ENCODE data around the gene UNC93A. TPM values are rescaled to one million over a fixed set of nuclear protein-coding genes. Genes with fewer than 3 reads are reported as not detected.

The UNC93A gene
- total and polyA plus RNA-seq, 9 of the 15 experiments (the other 6 are each of a cell fraction or from before 2014, with no cell fraction given): not detected

DNA sequence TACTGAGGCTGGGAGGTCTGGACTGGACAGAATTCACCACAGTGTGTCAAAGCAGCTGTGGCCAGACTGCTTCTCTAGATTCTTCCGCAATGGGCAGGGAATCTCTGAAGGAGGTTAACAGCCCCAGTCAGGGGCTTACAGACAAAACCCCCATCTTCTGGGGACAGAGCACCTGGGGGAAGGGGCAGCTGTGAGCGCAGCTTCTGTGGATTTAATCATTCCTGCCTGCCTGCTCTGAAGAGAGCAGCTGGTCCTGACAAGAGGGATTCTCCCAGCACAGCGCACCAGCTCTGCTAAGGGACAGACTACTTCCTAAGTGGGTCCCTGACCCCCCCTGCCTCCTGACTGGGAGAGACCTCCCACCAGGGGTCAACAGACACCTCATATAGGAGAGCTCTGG, 32.5 kb upstream of the UNC93A start:
- H3K79me2 ChIP-seq (ENCODE audit: control insufficient read depth, insufficient read depth, low read length): no peaks in the 10 kb centered on the region
- no peaks in the 10 kb centered on the region for H4K20me1 ChIP-seq (replicated peaks; ENCODE audit: control insufficient read depth, insufficient read depth, low read length)
- no peak for TF ChIP-seq JUND (IDR thresholded peaks at IDR 0.05; ENCODE audit: borderline replicate concordance, low read depth, low read length)
- no peak for TF ChIP-seq JUND (tag; IDR thresholded peaks at IDR 0.05; ENCODE audit: borderline replicate concordance, low read depth, low read length)
- TF ChIP-seq EP300 (IDR thresholded peaks at IDR 0.05; ENCODE audit: low read length): no peak
- TF ChIP-seq STAT5A (IDR thresholded peaks at IDR 0.05; ENCODE audit: borderline replicate concordance, low read length): no peak
- TF ChIP-seq, protein P1, sequence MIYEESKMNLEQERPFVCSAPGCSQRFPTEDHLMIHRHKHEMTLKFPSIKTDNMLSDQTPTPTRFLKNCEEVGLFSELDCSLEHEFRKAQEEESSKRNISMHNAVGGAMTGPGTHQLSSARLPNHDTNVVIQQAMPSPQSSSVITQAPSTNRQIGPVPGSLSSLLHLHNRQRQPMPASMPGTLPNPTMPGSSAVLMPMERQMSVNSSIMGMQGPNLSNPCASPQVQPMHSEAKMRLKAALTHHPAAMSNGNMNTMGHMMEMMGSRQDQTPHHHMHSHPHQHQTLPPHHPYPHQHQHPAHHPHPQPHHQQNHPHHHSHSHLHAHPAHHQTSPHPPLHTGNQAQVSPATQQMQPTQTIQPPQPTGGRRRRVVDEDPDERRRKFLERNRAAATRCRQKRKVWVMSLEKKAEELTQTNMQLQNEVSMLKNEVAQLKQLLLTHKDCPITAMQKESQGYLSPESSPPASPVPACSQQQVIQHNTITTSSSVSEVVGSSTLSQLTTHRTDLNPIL (CRISPR knock-in tag; IDR thresholded peaks at IDR 0.05): no peak
- no peak for TF ChIP-seq MTF1 (CRISPR knock-in tag; IDR thresholded peaks at IDR 0.05; ENCODE audit: borderline replicate concordance)
- no peak for TF ChIP-seq RBM15 (IDR thresholded peaks at IDR 0.05; ENCODE audit: insufficient read depth, low read length)
- TF ChIP-seq, protein P2, sequence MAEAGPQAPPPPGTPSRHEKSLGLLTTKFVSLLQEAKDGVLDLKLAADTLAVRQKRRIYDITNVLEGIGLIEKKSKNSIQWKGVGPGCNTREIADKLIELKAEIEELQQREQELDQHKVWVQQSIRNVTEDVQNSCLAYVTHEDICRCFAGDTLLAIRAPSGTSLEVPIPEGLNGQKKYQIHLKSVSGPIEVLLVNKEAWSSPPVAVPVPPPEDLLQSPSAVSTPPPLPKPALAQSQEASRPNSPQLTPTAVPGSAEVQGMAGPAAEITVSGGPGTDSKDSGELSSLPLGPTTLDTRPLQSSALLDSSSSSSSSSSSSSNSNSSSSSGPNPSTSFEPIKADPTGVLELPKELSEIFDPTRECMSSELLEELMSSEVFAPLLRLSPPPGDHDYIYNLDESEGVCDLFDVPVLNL (CRISPR knock-in tag; IDR thresholded peaks at IDR 0.05; ENCODE audit: low read depth): no peak
- no peak for TF ChIP-seq MCM5 (IDR thresholded peaks at IDR 0.05; ENCODE audit: low read depth)
- TF ChIP-seq IRF2 (CRISPR knock-in tag; IDR thresholded peaks at IDR 0.05): no peak
- no peak for TF ChIP-seq MBD1 (CRISPR knock-in tag; IDR thresholded peaks at IDR 0.05)
- no peak for TF ChIP-seq ZNF408 (CRISPR knock-in tag; IDR thresholded peaks at IDR 0.05; ENCODE audit: low read depth)
- no peak for TF ChIP-seq PHB2 (IDR thresholded peaks at IDR 0.05; ENCODE audit: low read depth)
- TF ChIP-seq ZNF184 (CRISPR knock-in tag; IDR thresholded peaks at IDR 0.05): no peak
- TF ChIP-seq, protein P3, sequence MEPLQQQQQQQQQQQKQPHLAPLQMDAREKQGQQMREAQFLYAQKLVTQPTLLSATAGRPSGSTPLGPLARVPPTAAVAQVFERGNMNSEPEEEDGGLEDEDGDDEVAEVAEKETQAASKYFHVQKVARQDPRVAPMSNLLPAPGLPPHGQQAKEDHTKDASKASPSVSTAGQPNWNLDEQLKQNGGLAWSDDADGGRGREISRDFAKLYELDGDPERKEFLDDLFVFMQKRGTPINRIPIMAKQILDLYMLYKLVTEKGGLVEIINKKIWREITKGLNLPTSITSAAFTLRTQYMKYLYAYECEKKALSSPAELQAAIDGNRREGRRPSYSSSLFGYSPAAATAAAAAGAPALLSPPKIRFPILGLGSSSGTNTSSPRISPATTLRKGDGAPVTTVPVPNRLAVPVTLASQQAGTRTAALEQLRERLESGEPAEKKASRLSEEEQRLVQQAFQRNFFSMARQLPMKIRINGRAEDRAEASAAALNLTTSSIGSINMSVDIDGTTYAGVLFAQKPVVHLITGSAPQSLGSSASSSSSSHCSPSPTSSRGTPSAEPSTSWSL (CRISPR knock-in tag; IDR thresholded peaks at IDR 0.05; ENCODE audit: borderline replicate concordance): no peak
- TF ChIP-seq ZC3H8 (IDR thresholded peaks at IDR 0.05): no peak
- TF ChIP-seq ZNF695 (CRISPR knock-in tag; IDR thresholded peaks at IDR 0.05): no peak
- no peak for TF ChIP-seq CREM (IDR thresholded peaks at IDR 0.05; ENCODE audit: low read depth)
- no peaks in the 10 kb centered on the region for H3K9me1 ChIP-seq (ENCODE audit: control insufficient read depth, insufficient read depth, low read length)
- ATAC-seq (no peak), FAIRE-seq (no peak), DNase-seq (ENCODE audit: extremely low read depth in 1 of 4, low spot score in 3 of 4) (no peak)
- no peak overlapping the region for H3K9ac ChIP-seq (ENCODE audit: insufficient read depth in 1 of 2, low read depth in 2 of 2, low read length in 2 of 2)
- in situ Hi-C loops (cut with MboI) (no loop called here), intact Hi-C loops (cut with micrococcal nuclease) (no loop called here)
- POLR2A ChIA-PET: interaction anchor here (0.5 kb wide), 1 partner anchor 23 kb away, joined by 3 read pairs; no protein-coding TSS in a partner anchor
- no peaks in the 10 kb centered on the region for H3K4me1 ChIP-seq (replicated peaks in 1 of 2; ENCODE audit: control insufficient read depth in 2 of 2, insufficient read depth in 2 of 2, low read length in 2 of 2)
- CTCF ChIA-PET (ENCODE audit: low intra/inter-chr PET ratio): no interaction called here
- H2AFZ ChIP-seq (ENCODE audit: low read depth, low read length): no peak overlapping the region
- no peaks in the 10 kb centered on the region for H3K9me3 ChIP-seq (replicated peaks; ENCODE audit: control insufficient read depth, insufficient read depth, low read depth, low read length)
- no peaks in the 10 kb centered on the region for H3K27me3 ChIP-seq (ENCODE audit: control insufficient read depth in 2 of 2, insufficient read depth in 2 of 2, low read length in 2 of 2)
- no peak overlapping the region for H3K27ac ChIP-seq (ENCODE audit: extremely low read depth, low read depth, low read length)
- no peak overlapping the region for H3K4me2 ChIP-seq (ENCODE audit: insufficient read depth, low read length)
- no peaks in the 10 kb centered on the region for H3K36me3 ChIP-seq (ENCODE audit: control insufficient read depth, insufficient read depth, low read length)
- H3K4me3 ChIP-seq: no peak overlapping the region
- WGBS (ENCODE audit: insufficient coverage, low coverage, missing lambda C conversion rate): 3% methylated on average over 3 of the region's 3 CpGs
- BruUV-seq (replicated peaks): no TSS peak
